Measurements from ENCODE around the gene SLC33A1. TPM values are rescaled to one million over a fixed set of nuclear protein-coding genes. Genes with fewer than 3 reads are reported as not detected.

The SLC33A1 gene
- total and polyA plus RNA-seq, 2 of the 13 experiments (the other 11 are each of a cell fraction or from before 2014, with no cell fraction given): 20.0 to 32.1 TPM

DNA sequence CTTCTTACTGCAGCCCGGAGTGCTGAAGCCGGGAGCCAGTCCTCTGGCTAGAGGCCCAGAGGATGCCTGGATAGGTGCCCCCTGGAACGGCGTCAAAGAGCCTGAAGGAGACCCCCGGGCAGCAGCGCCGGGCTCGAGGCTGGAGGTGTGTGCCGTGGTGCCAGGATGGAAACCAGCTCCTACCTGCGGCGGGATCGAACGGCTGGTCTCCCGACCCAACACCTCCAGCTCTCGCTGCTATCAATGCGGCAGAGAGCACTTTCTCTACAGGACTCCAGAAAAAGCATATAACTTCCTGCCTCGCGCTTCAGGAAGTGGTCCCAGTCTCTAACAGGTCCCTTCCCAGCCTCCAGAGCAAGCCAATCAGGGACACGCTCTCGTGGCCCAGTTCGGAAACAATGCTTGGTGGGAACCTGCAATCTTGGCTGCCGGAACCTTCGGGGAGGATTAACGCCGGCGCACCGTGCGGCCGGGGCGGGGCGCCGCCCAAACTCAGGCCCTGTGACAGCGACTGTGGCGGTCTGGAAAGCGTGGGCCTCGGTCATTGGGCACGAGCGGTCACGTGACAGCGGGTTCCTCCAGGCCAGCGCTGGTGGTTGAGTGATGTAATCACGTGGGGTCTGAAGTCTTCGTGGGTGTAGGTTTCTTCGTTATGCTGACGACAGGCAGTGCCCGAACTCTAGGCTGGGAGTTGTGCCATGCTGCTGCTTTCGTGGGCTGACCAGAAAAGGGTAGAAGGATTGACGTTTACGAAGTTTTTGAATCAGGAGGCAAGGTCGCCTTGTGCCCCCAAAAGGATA is at the start of gene SLC33A1 (continued):
- TF ChIP-seq JARID2 (CRISPR knock-in tag; IDR thresholded peaks at IDR 0.05; ENCODE audit: insufficient replicate concordance) (peak; percentile 88), RFX1 (IDR thresholded peaks at IDR 0.05) (no peak), ZBTB33 (CRISPR knock-in tag; IDR thresholded peaks at IDR 0.05) (peak; percentile 84), NBN (conservative IDR thresholded peaks at IDR 0.05) (no peak), SP1 (IDR thresholded peaks at IDR 0.05) (no peak), SP1 (CRISPR knock-in tag; IDR thresholded peaks at IDR 0.05) (peak; percentile 92), ZNF580 (CRISPR knock-in tag; IDR thresholded peaks at IDR 0.05; ENCODE audit: borderline replicate concordance, low read depth) (peak; percentile 96), KDM3A (CRISPR knock-in tag; IDR thresholded peaks at IDR 0.05; ENCODE audit: low read depth) (peak; percentile 99), KDM4B (CRISPR knock-in tag; IDR thresholded peaks at IDR 0.05) (no peak; the same call in 1 of the 2 replicates), ZNF891 (CRISPR knock-in tag; IDR thresholded peaks at IDR 0.05) (peak; percentile 18; the same call in 1 of the 2 replicates), ZNF549 (CRISPR knock-in tag; IDR thresholded peaks at IDR 0.05) (no peak), ZSCAN9 (CRISPR knock-in tag; IDR thresholded peaks at IDR 0.05; ENCODE audit: borderline replicate concordance) (peak; percentile 98), ZNF382 (CRISPR knock-in tag; IDR thresholded peaks at IDR 0.05; ENCODE audit: borderline replicate concordance) (no peak), EP300 (IDR thresholded peaks at IDR 0.05; ENCODE audit: low read depth in 2 of 2, low read length in 2 of 2) (peak in 1 of 2 experiments; percentile 61; a peak in 1 of 4 replicates), EP300 (CRISPR knock-in tag; IDR thresholded peaks at IDR 0.05; ENCODE audit: borderline replicate concordance) (peak; percentile 74; the same call in 1 of the 2 replicates), ZNF446 (CRISPR knock-in tag; IDR thresholded peaks at IDR 0.05) (no peak; the same call in 1 of the 2 replicates), ZNF570 (CRISPR knock-in tag; IDR thresholded peaks at IDR 0.05; ENCODE audit: borderline replicate concordance) (0 out of 2 replicates have a peak, but pooled peaks have one; percentile 83), ZNF326 (CRISPR knock-in tag; IDR thresholded peaks at IDR 0.05; ENCODE audit: borderline replicate concordance) (no peak)
- TF ChIP-seq, protein P1, sequence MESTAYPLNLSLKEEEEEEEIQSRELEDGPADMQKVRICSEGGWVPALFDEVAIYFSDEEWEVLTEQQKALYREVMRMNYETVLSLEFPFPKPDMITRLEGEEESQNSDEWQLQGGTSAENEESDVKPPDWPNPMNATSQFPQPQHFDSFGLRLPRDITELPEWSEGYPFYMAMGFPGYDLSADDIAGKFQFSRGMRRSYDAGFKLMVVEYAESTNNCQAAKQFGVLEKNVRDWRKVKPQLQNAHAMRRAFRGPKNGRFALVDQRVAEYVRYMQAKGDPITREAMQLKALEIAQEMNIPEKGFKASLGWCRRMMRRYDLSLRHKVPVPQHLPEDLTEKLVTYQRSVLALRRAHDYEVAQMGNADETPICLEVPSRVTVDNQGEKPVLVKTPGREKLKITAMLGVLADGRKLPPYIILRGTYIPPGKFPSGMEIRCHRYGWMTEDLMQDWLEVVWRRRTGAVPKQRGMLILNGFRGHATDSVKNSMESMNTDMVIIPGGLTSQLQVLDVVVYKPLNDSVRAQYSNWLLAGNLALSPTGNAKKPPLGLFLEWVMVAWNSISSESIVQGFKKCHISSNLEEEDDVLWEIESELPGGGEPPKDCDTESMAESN (CRISPR knock-in tag; conservative IDR thresholded peaks at IDR 0.05): peak; percentile 77
- TF ChIP-seq, protein P2, sequence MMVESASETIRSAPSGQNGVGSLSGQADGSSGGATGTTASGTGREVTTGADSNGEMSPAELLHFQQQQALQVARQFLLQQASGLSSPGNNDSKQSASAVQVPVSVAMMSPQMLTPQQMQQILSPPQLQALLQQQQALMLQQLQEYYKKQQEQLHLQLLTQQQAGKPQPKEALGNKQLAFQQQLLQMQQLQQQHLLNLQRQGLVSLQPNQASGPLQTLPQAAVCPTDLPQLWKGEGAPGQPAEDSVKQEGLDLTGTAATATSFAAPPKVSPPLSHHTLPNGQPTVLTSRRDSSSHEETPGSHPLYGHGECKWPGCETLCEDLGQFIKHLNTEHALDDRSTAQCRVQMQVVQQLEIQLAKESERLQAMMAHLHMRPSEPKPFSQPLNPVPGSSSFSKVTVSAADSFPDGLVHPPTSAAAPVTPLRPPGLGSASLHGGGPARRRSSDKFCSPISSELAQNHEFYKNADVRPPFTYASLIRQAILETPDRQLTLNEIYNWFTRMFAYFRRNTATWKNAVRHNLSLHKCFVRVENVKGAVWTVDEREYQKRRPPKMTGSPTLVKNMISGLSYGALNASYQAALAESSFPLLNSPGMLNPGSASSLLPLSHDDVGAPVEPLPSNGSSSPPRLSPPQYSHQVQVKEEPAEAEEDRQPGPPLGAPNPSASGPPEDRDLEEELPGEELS (CRISPR knock-in tag; IDR thresholded peaks at IDR 0.05): peak; percentile 61; the same call in 1 of the 2 replicates
- TF ChIP-seq, protein P3, sequence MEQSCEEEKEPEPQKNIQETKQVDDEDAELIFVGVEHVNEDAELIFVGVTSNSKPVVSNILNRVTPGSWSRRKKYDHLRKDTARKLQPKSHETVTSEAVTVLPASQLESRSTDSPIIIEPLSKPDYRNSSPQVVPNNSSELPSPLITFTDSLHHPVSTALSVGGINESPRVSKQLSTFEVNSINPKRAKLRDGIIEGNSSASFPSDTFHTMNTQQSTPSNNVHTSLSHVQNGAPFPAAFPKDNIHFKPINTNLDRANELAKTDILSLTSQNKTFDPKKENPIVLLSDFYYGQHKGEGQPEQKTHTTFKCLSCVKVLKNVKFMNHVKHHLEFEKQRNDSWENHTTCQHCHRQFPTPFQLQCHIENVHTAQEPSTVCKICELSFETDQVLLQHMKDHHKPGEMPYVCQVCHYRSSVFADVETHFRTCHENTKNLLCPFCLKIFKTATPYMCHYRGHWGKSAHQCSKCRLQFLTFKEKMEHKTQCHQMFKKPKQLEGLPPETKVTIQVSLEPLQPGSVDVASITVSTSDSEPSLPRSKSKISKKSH (CRISPR knock-in tag; IDR thresholded peaks at IDR 0.05; ENCODE audit: borderline replicate concordance): no peak; the same call in 1 of the 2 replicates
- TF ChIP-seq, protein P4, sequence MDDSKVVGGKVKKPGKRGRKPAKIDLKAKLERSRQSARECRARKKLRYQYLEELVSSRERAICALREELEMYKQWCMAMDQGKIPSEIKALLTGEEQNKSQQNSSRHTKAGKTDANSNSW (CRISPR knock-in tag; IDR thresholded peaks at IDR 0.05; ENCODE audit: borderline replicate concordance): 0 out of 2 replicates have a peak, but pooled peaks have one; percentile 19
